ENCODE data around the gene C8G.

DNA sequence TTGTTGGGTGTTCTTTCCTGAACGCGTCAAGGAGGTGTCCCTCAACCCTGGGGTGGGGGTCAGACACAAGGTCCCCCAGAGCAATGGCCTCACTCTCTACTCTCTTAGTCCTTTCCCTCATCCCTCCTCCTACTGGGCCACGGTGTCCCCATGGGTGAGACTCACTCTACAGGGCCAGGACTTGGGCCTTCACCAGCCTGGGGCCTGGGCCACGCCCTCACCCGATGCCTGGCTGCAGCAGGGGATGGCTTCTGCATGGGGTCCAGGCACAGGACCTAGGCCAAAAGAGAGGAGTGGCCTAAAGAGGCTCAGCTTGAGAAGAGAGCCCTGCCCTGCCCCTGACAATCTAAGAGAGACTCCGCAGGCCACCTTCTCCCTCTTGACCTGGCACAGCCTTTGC lies 12.9 kb downstream of the C8G start:
- TF ChIP-seq, protein P1, sequence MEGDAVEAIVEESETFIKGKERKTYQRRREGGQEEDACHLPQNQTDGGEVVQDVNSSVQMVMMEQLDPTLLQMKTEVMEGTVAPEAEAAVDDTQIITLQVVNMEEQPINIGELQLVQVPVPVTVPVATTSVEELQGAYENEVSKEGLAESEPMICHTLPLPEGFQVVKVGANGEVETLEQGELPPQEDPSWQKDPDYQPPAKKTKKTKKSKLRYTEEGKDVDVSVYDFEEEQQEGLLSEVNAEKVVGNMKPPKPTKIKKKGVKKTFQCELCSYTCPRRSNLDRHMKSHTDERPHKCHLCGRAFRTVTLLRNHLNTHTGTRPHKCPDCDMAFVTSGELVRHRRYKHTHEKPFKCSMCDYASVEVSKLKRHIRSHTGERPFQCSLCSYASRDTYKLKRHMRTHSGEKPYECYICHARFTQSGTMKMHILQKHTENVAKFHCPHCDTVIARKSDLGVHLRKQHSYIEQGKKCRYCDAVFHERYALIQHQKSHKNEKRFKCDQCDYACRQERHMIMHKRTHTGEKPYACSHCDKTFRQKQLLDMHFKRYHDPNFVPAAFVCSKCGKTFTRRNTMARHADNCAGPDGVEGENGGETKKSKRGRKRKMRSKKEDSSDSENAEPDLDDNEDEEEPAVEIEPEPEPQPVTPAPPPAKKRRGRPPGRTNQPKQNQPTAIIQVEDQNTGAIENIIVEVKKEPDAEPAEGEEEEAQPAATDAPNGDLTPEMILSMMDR (IDR thresholded peaks at IDR 0.05): no peak
- TF ChIP-seq POLR2A (IDR thresholded peaks at IDR 0.05): no peak

Measured in right lobe of liver (tissue), 4 donors.